T-helper 2 cell (primary cell): Measurements from ENCODE around the gene PPP1R36.
"Not testable (repeated sequence)": the region's sequence is repeated elsewhere in the genome, so short reads cannot be mapped to it uniquely, and the experiment has no call there.

ENCODE experiments used
- DNase-seq, 5 experiments: peaks; one replicate each; pipeline versions ENCODE4 v3.0.0 to v3.0.0-alpha.2; 2012 to 2022

Gene PPP1R36

DNA sequence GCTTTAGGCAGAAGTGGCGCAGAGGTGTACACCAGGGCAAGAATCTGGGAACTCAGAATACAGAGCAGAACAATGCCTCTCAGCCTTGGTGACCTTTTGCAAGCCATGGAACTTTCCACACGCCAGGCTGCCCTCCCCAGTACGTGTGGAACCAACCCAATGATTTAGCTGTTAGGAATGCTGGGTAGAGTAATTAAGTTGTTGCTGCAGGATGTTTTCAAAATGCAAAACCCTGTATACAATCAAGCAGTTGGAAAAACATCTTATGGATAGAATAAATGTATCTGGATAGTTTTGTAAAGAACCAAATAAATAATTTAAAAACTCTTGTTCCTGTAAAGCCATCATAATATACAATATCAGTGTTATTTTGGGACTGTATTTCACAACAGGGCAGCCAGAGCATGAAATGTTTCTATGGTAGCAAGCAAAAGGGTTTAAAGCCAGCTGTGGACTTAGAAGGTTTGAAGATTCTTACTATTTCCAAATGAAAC, 19.4 kb downstream of the PPP1R36 start:
- no peak for DNase-seq

DNA sequence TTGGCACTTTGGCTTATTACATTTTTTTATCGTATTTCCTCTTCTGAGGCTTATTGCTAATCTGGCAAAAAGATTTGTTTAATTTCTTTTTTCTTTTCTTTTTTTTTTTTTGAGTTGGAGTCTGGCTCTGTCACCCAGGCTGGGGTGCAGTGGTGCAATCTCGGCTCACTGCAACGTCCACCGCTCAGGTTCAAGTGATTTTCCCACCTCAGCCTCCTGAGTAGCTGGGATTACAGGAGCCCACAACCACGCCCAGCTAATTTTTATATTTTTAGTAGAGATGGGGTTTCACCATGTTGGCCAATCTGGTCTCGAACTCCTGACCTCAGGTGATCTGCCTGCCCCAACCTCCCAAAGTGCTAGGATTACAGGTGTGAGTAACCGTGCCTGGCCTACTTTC, 19.9 kb downstream of the PPP1R36 start:
- DNase-seq = not testable (repeated sequence)

DNA sequence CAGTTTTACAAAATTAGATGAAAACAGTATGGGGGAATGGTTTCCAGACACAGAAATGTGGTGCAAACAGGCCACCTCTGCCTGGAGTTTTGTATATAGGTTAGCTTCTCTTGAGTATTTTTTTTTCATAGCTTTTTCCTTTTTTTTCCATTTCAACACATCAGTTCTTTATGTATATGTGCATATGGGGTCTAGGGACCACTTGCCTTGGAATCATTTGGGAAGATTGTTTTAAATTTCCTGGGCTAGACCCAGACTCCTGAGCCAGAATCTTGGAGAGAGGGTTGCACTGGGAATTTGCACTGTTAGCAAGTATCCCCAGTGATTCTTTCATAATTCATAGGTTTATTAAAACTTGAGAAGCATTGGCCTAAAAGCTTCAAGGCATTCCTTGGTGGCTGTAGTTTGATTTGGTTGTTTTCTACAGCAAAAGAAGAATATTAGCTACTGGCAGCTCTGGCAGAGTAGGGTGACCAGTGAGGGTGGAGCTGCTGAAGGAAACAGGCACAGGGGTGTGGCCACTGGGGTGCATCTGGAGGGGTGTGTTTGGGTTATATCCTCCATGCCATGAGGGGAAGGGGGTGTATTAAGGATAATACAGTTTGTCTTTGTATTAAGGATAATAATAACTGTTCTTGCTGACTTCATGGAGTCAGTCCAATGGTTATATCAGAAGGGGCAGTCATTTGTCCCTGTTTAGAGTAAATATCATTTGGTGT, 22.8 kb downstream of the PPP1R36 start:
- no peak for DNase-seq

DNA sequence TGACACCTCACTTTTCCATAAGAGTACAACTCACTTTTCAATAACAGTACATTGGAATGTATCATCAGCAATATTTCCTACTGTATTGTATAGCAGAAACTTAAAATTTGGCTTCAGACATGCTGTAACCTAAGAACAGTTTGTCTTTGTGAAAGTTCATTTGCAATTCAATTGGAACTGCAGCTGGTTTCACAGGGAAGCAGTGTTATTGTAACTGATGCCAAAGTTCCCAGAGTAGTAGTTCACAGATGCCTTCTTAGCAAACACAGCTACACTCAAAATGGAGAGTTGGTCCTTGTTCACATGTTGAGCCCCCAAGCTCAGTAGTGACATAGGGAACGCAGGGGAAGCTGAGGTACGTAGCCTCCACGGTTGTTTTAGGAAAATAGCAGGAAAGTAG, 23.3 kb downstream of the PPP1R36 start:
- no peak for DNase-seq

DNA sequence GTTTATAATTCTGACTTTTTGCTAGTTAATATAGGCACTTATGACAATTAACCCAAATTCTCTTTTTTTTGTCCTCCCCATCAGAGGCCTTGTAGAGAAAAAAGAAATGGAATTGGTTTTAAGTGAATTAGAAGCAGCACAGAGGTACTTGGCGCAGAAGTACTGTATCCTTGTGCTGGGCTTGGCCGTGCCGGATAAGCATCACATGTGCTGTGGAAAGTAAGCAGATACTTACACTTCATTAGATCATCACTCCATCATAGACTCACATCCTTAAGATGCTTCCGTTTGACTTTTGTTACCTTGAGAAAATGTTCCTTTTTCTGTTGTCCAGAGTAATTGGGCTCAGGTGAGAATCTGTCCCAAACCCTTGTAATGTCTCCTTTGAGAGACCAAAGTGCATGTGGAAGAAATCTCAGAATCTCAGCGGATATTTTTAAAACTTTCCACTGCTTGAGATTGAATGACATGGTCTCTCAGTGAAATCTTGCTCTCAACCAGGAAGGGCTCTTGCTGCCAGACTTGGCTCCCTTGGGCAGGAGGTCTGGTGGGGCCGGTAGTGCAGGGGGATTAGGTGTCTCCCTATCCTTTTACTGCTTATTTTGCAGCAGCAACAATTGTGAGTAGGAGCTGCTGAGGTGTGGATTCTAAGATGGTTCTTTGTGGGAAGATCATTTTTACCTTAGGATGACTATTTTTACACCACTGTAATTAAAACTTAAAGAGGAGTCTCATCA, 24.8 kb downstream of the PPP1R36 start:
- no peak for DNase-seq

DNA sequence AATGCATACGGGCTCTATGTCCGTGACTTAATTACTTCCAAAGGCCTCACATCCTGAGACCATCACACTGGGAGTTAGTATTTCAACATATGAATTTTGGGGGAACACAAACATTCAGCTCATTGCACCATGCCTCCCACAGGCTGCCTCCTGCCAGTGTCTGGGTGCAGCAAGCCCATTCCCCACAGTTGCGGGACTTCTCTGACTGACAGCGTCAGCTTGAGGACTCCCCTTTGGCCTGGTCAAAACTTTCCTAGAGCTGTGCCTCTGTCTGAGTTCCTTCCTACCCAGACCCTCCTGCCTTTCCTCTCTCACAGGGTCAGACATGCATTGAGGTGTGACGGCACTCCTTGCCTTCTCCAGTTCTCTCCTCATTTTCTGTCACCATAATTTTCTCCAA, 27.4 kb downstream of the PPP1R36 start:
- DNase-seq = no peak

DNA sequence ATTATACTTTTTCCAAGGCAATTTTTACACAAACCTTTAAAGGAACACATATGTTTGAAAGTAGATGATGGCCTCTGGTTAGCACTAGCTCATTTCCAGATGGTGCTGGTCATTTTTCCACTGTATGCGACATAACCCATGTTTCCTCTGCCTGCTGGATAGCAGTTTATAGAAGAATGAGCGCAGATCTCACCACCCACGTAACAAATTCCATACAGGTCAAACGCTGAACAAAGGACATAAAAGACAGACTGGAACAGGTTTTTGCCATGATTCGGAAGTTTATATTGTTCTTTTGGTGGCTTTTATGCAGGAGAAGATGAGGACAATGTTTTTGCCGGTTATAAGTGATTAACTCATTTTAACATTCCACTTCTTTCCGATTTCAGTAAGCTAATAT, 30.7 kb downstream of the PPP1R36 start:
- no peak for DNase-seq

DNA sequence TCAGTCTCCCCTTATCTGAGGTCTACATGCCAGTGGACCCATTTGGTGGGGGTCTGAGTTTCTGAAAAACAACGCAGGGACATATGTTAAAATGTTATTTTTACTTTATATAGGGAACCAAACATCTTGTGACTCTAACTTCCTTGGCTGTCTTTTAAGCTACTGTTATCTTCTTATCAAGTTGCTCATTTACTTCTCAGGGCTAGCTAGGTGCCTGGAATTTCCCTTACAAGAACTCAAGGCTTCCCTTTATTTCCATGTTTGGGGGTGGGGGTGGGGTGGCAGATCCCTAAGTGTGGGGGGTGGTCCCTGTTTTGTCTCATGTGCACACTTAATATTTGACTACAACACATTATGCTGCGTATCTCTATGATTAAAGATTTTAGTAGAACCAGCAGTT, 31.6 kb downstream of the PPP1R36 start:
- DNase-seq = no peak

DNA sequence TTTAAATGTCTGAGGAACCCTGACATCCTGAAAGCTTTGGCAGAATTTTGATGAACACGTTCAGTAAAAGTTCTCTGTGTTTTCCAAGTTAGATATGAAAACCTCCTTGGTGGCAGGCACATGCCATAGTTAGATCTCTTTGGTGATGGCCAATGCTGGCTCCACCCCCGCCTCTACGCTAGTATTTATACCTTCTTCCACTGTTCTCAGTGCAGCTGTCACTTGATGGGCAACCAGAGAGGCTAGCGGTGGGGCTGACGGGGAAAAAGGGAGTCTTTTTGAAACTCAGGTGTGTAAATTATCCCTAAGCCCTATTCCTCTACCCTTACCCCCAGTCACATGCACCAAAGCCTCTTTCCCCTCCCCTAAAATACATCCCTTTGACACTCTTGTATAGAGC, 32.1 kb downstream of the PPP1R36 start:
- DNase-seq = no peak

DNA sequence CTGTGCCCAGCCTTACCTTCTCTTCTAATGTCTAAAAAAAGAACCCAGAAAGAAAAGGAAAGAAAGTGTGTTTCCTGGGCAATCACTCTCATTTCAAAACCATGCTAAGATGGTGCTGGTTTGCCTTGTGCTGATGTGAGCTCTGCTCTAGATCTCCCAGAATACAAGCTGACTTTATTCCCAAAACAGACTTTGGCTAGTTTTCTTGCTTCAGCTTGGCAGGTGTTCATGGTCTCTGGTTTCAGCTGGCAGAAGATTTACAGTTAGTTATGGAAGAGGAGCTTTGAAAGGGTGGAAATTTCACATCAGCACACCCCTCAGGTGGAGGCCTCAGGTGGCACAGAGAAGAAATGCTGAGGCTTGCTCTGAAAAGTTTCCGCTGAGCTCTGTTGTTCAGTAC, 34.4 kb downstream of the PPP1R36 start:
- no peak for DNase-seq

DNA sequence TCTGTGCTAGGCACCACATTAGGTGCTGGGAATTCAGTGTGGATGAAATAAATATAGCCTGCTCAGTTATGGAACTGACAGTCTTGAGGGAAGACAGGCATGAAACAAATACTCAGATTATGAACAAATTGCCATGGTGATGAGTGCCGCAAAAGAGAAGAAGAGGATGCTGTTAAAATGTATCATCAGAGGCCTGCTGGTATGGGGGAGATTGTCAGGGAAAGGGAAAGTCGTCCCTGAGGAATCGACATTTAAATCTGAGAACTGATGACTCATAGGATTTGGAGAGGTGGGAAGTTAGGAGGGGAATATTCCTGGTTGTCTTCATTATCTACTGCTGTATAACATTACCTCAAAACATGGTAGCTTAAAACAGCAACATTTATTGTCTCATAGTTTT, 42.0 kb downstream of the PPP1R36 start:
- DNase-seq = no peak

DNA sequence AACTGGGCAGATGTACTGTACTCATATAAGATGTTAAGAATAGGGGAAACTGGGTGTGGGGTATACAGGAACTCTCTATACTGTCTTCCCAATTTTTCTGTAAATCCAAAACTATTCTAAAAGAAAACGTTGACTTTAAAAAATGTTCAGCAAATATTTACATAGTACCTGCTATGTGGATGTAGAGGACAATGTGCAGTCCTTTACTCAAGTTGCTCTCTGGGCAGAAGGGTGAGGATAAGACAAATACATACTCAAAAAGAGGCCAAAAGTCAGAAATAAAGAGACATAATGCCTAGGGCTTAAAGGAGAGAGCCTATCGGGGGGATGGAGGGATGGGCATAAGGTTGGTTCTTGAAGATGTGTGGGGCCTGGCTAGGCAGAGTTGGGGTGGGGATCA, 44.7 kb downstream of the PPP1R36 start:
- no peak for DNase-seq

DNA sequence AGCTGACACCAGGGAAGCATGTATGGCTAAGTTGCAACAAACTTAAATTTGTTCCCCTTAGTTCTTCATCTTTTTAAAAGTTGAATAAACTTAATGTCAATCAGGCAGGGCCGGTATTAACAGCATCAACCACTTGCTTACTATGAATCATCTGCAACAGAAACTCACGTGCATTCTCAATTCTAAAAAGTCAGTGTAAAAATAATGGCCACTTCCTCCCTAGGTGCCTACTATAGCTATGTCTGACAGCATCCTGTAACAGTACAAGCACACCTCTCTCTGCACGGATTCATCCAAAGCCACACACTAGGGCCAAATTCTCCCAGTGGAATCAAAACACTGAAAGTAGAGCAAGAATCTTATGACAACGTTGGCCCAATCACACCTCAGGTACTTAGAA, 48.6 kb downstream of the PPP1R36 start:
- DNase-seq = peak in 1 of 5 experiments; percentile 27

DNA sequence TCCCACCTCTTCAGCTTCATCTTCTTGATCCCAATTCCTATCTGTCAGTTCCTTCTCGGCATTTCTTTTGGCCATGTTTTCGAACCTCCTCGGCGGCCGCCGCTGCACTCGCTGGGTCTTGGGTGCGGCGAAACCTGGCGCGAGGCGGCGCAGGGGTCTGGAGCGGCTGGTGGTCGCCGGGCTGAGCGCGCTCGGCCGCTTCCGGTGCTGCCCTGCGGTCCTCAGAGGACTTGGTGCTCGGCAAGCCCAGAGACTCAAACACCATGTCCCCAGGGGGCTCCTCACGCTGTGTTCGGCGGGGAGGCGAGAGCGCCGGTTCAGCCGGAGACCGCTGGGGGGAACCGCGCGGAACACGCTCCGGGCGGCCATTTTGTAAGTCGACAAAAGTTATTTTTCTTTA, 51.8 kb downstream of the PPP1R36 start:
- DNase-seq = no peak

DNA sequence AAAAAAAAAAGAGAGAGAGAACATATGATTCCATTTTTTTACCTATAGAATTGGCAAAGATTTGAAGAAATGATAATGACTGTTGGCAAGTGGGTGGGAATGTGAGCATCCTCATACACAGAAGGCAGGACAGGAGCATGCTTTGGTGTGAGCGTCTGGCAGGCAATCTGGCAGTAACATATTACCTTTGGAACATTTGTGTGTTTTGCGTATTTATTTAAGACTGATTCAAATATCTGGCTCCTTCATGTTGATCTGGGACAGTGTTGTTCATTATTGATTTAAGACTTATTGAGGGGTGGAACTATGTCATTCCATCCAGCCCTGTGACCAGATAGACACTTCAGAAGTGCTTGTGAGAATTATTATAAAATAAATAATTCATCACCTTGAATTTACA, 53.1 kb downstream of the PPP1R36 start:
- DNase-seq = no peak

DNA sequence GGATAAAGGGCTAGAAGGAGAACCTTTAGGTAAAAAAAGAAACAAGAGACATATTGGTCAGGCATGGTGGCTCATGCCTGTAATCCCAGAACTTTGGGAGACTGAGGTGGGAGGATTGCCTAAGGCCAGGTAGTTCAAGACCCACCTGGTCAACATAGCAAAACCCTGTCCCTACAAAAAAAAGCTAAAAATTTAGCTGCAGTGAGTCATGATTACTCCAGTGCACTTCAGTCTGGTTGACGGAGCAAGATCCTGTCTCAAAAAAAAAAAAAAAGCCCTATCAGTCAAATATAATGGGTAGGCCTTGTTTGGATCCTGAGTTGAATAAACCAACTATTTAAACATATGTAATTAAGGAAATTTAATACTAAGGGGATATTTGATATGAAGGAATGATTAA, 54.2 kb downstream of the PPP1R36 start:
- no peak for DNase-seq

DNA sequence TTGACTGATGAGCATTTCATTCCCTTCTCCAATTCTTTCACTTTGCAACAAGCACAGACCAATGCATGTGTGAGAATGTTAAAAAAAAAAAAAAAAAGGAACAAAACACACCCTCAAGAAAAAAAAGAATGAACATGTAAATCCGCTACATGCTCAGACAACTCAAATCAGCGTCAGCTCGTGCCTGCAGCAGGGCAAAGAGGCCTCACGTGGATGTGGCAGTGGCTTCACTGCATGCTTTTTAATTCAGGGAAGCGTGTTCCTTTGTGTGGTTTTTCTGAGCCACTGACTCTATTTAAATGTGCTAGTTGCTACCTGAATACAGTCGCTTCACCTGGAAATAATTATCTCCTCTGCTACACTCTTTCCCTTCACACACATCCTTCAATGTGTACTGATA, 55.1 kb downstream of the PPP1R36 start:
- no peak for DNase-seq

DNA sequence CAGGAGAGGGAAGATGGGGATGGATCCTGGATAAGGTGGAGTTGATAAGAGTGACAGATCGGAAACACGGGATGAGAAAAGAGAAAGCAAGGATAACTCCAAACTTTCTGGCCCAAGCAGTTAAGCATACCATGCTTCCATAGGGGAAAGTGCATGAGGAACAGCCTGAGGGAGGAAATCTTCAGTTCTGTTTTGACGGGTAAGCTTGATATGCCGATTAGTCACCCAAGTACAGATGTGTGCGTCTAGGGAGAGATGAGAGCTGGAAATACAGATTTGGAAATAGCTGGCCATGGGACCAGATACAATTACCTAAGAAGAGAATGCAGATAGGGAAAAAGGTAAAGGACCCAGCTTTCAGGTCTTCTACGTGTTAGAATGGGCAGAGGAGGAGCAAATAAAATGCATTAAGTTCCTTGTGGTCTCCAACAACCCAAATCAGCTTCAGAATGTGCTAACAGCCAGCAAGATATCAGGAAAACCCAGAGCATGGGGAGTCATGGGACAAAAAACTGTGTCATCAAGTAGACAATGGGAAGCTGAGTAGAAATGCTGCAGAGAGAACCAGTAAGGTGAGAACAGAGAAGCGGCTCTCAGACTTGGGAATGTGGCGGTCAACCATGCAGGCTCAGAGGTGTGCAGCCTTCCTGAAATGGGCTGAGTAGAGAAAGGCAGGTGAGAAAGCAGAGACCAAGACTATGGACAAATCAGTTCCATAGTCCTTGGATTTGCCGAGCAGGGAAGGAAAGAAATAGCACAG, 56.3 kb downstream of the PPP1R36 start:
- DNase-seq = no peak

DNA sequence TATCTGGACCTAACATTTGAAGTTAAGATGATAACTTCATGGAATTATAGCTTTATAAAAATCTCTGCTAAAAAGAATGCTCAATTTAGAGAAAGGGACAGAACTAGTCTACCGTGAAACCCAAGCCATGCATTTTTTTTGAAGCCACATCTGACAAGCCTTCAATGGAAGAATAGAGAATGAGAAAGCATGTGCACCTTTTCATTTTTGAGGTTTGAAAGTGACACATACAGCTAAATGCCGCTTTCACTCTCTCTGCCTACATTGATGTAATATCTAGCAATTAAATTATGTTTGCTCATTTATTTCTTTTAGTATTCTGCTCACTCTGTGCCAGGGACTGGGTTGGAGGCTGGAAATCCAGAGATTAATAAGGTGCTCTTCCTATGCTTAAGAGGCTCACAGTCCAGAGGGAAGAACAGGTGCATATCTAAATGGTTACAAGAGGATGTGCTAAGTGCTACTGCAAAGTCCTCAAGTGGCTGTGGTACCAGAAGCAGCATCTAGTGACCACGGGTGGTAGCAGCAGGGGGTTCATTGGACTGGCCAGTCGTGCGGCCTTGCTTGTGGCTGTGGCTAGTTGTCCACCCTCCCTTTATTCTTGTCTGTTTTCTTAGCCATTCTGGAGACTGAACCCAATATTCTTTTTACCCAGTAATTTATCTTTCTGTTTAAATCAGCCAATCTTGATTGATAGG, 60.4 kb downstream of the PPP1R36 start:
- no peak for DNase-seq

DNA sequence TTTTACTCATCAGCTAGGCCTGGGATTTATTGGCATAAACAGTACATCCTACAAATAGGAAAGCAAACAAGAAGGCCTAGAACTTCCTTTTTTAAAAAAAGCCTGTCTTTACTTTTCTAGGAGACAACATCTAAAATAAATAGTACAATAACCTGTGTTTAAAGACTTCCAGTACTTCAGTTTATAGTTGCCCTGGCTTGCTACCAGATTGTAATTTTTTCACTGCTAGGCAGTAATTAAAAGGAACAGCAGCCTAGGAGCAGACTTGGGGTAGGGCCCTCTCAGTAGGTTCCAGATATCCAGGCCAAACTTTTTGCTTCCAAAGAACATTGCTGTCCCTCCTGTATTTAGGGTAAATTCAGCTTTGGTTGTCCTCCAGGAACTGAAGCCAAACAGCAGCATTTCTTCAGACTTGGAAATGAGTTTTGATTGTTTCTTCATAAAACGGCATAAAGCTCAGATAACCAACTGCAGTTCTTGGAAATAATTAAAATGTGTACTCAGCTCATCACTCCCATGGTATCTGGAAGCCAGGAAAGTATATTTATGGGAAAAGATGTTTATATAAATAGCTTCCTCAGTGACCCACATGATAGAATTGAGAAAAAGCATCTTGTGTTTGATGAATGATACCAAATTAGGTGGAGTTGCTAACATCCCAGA, 61.7 kb downstream of the PPP1R36 start:
- no peak for DNase-seq

DNA sequence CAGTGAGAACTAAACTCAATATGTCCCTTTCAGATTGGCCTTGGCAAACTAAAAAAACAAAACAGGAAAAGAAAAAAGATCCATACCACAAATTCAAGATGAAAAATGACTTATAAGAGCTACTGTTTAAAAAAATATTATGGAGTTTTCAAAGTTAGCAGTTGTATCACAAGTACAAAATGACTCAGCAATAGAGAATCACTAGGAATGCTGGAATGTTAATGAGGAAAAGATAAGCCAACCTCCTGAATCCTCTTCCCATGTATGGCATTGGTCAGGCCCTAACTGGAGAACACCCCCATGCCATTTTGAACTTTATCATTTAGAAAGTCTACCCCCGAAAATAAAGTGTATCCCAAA, 62.2 kb downstream of the PPP1R36 start:
- no peak for DNase-seq

DNA sequence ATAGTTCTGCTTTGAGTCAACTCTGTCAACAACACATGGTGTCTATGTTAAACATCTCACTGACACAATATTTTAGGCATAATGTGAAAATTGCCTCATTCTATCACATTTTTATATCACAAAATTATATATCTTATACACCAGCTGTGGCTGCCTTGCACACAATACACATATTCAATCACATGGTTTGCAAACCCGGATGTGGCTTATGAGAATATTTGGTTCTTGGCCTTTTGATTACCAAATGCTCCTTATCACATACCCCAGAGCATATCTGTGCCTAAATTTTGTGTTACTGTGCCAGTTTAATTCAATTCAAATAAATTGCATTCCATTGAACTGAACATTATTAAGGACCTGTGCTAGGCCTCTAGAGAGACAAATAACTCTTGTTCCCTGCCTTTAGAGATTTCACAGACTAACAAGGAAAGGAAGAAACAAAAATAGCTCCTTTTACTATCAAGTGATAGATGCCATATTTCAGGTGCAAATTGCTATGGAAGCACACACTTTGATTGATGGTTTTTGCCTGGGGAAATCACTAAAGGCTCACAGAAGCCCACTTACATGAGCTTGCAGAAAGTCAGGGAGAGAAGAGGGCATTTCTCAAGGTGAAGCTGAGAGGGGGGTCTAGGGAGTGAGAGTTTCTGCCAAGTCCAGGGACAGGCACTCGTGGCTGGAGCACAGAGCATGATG, 63.4 kb downstream of the PPP1R36 start:
- DNase-seq = no peak
